Lower leg skin (tissue), 4 donors: Measurements from ENCODE around the gene KCNMA1. TPM values are rescaled to one million over a fixed set of nuclear protein-coding genes. Genes with fewer than 3 reads are reported as not detected.
A peak's percentile ranks its signal among the peaks of the same experiment; 100 is the strongest.

Experiments used
- DNase-seq, 2 donors: peaks; one replicate each; pipeline ENCODE4 v3.0.0-alpha.2; 2019; ENCODE audit warnings: low spot score in 2 of 2
- H3K4me3 ChIP-seq: fragments of 200-600 bp; sonication (generic); 2 replicates; pipeline ENCODE4 v1.5.1; 2017; ENCODE audit warnings: mild to moderate bottlenecking, low read depth; ENCODE audit not compliant: poor library complexity, severe bottlenecking
- CTCF ChIP-seq, 3 donors: fragments of 450-650 bp; IDR thresholded peaks; one replicate each; pipeline ENCODE4 v1.5.1; 2016; ENCODE audit warnings: antibody characterized with exemption in 3 of 3, mild to moderate bottlenecking in 3 of 3, moderate library complexity in 2 of 3
- POLR2A ChIP-seq, 2 donors: fragments of 450-650 bp; IDR thresholded peaks; one replicate each; pipeline ENCODE4 v1.6.1; 2016 to 2017; ENCODE audit warnings: antibody characterized with exemption in 2 of 2, mild to moderate bottlenecking in 1 of 2, moderate library complexity in 1 of 2
- whole genome bisulfite sequencing, 2 donors: methylation state at CpG; one replicate each; pipeline ENCODE4 v1.1.5; 2018; 5-methylcytosine and 5-hydroxymethylcytosine counted together
- intact Hi-C: fragments of 100-400 bp; cut with DNase I; formaldehyde crosslinking; loops from one replicate; pipeline ENCODE4 v1.15.0; 2023; ENCODE audit warnings: low total_unique reads
- total RNA-seq, 4 donors: library from RNA; depleted of rRNA; stranded (reverse); fragments of >200 nt; gene quantifications; one replicate each; pipeline ENCODE4 v1.1.0, GENCODE V29; 2016

Gene KCNMA1
- total RNA-seq, 4 donors from 2014 or later, result 4.1 to 9.9 (median 6.5) TPM

- intact Hi-C loops, result no loop called here
- TF ChIP-seq CTCF (IDR thresholded peaks at IDR 0.05), result no peak
- TF ChIP-seq POLR2A (IDR thresholded peaks at IDR 0.05), result no peak
- no peak for DNase-seq
- WGBS, 2 donors, result 81 to 84% methylated on average over 5 of the region's 5 CpGs
- H3K4me3 ChIP-seq, result no peak overlapping the region
Measured at GRCh38 chr10:77007834-77008233, 629.8 kb downstream of the KCNMA1 start.

GRCh38 chr10:77006836-77007511, 630.6 kb downstream of the KCNMA1 start:
- intact Hi-C loops, result no loop called here
- H3K4me3 ChIP-seq, result no peak overlapping the region
- TF ChIP-seq CTCF (IDR thresholded peaks at IDR 0.05) (no peak), POLR2A (IDR thresholded peaks at IDR 0.05) (no peak)
- 65 to 72% methylated on average over 2 of the region's 2 CpGs for WGBS, 2 donors
- no peak for DNase-seq

GRCh38 chr10:77005871-77006270, 631.7 kb downstream of the KCNMA1 start:
- TF ChIP-seq CTCF (IDR thresholded peaks at IDR 0.05) (no peak), POLR2A (IDR thresholded peaks at IDR 0.05) (no peak)
- no peak for DNase-seq
- H3K4me3 ChIP-seq, result no peak overlapping the region
- intact Hi-C loops, result no loop called here

- 70 to 75% methylated on average over 3 of the region's 3 CpGs for WGBS, 2 donors
- peak in 1 of 2 donors; percentile 53 for DNase-seq
- intact Hi-C loops, result no loop called here
- H3K4me3 ChIP-seq, result no peak overlapping the region
- TF ChIP-seq POLR2A (IDR thresholded peaks at IDR 0.05) (no peak), CTCF (IDR thresholded peaks at IDR 0.05) (no peak)
Measured at GRCh38 chr10:77004917-77005564, 632.6 kb downstream of the KCNMA1 start.

GRCh38 chr10:77002872-77003271, 634.7 kb downstream of the KCNMA1 start:
- TF ChIP-seq POLR2A (IDR thresholded peaks at IDR 0.05) (no peak), CTCF (IDR thresholded peaks at IDR 0.05) (no peak)
- no peak overlapping the region for H3K4me3 ChIP-seq
- intact Hi-C loops, result no loop called here
- 71 to 79% methylated on average over 2 of the region's 2 CpGs for WGBS, 2 donors
- DNase-seq, result no peak
